ENCODE results near the gene RELN.

RELN gene

DNA sequence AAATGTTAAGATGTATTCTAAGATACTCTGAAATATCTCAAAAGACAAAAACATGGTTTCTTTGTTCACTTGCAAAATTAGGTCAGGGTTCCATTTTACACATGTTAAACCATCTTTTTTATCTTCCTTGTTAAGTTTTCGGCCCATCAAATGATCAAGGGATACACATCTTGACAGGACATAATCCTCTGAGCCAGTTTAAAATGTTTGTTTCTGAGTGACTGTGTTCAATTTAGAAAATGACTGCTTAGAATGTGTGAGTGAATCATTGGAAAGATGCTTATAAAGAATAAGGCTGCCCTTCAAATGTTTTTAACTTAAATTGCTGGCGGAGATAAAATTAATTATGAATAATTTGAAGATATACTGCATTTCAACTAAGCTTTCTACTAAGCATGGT, 447.5 kb downstream of the RELN start:
- H3K4me1 Mint-ChIP-seq (ENCODE audit: low read depth in 2 of 2), result no peaks in the 10 kb centered on the region
- no peak for DNase-seq
- H3K27me3 Mint-ChIP-seq, result peaks cover 31% of the 10 kb centered on the region in 2 donors
- ATAC-seq (replicated peaks), result no peak
- no peak overlapping the region for H3K27ac Mint-ChIP-seq
- H3K36me3 Mint-ChIP-seq (ENCODE audit: insufficient read depth), result no peaks in the 10 kb centered on the region
- H3K9me3 Mint-ChIP-seq, result no peaks in the 10 kb centered on the region
- H3K4me3 Mint-ChIP-seq, result no peak overlapping the region

DNA sequence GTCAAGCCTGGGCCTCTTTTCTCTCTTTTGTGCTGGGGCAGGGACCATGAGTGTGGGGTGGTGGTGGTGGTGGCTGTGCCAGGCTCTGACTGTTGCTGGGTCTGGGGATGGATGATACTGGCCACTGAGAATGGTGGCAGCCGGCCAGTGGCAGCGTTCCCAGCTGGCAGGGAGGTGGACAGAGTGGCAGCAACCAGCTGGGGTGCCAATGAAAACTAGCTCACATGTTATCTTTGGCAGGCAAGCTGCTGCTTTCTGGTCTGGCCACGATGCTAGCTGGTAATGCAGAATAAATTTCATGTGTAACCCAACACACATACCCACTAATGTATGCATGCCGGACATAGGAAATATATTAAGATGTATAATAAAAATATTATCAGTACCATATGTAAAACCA, 448.4 kb downstream of the RELN start:
- no peak overlapping the region for H3K4me3 Mint-ChIP-seq
- peaks cover 3% of the 10 kb centered on the region for H3K36me3 Mint-ChIP-seq (ENCODE audit: insufficient read depth)
- no peak for DNase-seq
- no peaks in the 10 kb centered on the region for H3K9me3 Mint-ChIP-seq
- no peaks in the 10 kb centered on the region for H3K4me1 Mint-ChIP-seq (ENCODE audit: low read depth in 2 of 2)
- peaks cover 28 to 36% of the 10 kb centered on the region in 2 donors for H3K27me3 Mint-ChIP-seq
- no peak overlapping the region for H3K27ac Mint-ChIP-seq
- no peak for ATAC-seq (replicated peaks)

DNA sequence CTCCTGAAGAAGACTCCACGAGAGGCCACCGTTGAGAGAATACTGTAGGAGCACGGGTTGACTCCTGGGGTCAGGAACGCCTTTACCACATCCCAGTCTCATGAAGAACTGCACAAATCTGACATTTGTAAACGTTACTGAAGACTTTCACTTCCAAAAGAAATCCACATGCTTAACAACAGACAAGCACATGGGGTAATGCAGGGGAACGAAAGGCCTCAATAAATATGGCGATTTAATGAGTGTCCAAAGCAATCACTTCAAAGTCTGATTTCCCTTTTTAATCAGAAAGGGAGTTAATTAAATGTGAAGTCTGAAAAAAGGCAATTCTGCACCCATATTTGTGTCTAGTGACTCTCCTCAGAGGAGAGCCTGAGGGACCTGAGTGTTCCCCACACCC, 449.1 kb downstream of the RELN start:
- no peak overlapping the region for H3K4me3 Mint-ChIP-seq
- DNase-seq (no peak), ATAC-seq (replicated peaks) (no peak)
- no peaks in the 10 kb centered on the region for H3K4me1 Mint-ChIP-seq (ENCODE audit: low read depth in 2 of 2)
- H3K27me3 Mint-ChIP-seq, result peaks cover 21 to 29% of the 10 kb centered on the region in 2 donors
- H3K27ac Mint-ChIP-seq, result no peak overlapping the region
- H3K9me3 Mint-ChIP-seq, result no peaks in the 10 kb centered on the region
- peaks cover 3% of the 10 kb centered on the region for H3K36me3 Mint-ChIP-seq (ENCODE audit: insufficient read depth)

DNA sequence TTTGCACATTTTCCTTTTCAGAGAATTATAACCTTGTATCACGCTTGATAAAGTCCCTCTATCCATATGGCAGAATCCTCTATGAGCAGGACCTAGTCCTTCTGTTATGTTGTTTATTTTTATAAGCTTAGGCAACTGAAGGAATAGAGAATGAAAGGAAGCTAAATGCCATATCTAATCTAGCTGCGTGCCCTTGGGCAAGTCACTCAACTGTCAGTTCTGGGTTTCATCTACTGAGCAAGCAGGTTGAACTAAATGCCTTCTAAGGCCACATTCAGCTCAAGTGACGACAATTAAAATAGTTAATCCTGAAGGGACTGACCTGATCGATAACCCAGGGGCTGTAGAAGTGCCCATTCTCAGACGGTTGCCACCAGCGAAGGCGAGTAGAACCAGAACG, 449.6 kb downstream of the RELN start:
- Mint-ChIP-seq H3K9me3 (no peaks in the 10 kb centered on the region), H3K36me3 (ENCODE audit: insufficient read depth) (peaks cover 3% of the 10 kb centered on the region), H3K4me1 (ENCODE audit: low read depth in 2 of 2) (no peaks in the 10 kb centered on the region), H3K27ac (no peak overlapping the region), H3K27me3 (peaks cover 17 to 24% of the 10 kb centered on the region in 2 donors), H3K4me3 (no peak overlapping the region)
- no peak for DNase-seq
- no peak for ATAC-seq (replicated peaks)

DNA sequence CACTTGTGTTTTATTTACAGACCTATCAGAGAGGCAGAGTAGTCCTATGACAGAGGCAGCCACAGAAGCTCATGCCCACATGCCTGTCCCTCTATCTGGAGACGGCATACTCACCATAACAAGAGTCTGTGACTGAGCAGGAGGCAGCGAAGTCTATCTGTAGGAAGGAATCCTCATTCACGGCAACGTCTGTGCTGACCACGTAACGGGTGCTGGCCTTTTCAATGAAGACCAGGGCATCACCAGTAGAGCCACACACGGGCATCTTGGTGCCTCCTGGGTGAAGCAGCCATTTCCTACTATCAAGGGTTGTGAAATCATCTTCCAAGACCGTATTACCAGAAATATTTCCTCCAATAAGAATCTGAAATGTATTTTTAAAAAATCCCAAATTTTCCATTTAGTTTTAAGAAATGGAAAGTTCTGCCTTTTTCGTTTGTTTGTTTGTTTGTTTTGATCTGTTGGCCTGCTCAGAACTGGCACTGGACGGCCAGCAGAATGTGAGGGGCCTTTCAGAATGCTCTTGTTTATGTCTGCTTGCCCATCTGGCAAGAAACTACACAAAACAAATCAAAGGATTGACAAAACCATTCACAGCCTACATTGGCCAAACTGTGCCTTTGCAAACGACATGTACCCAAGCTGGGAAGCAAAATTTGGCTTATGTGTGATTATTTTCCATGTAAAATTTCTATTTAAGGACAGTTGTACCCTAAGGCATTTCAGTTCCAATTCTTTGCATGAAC, 450.3 kb downstream of the RELN start:
- ATAC-seq (replicated peaks) (no peak), DNase-seq (no peak)
- peaks cover 17 to 24% of the 10 kb centered on the region in 2 donors for H3K27me3 Mint-ChIP-seq
- H3K4me3 Mint-ChIP-seq, result no peak overlapping the region
- no peaks in the 10 kb centered on the region for H3K4me1 Mint-ChIP-seq (ENCODE audit: low read depth in 2 of 2)
- no peak overlapping the region for H3K27ac Mint-ChIP-seq
- no peaks in the 10 kb centered on the region for H3K9me3 Mint-ChIP-seq
- peaks cover 3% of the 10 kb centered on the region for H3K36me3 Mint-ChIP-seq (ENCODE audit: insufficient read depth)

DNA sequence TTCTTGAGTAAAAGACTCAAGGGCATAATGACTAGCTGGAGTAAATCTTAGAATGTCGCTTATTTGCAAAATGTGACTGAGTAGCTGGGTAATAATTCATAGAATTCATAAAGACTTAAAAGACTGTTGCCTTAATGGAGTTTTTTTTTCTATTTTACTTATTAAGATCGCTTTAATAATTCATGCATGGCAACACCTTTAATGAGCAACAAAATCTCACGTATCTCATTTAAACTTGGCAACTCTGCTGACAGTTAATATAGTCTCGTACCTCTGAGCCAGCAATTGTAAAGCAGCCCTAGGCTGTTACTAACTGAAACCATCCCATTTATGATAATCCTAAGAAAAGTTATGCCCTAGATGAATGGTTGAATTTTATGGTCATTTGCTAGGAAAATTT, 455.7 kb downstream of the RELN start:
- ATAC-seq (replicated peaks), result no peak
- Mint-ChIP-seq H3K27me3 (peaks cover 17 to 39% of the 10 kb centered on the region in 2 donors), H3K4me3 (no peak overlapping the region), H3K36me3 (ENCODE audit: insufficient read depth) (peaks cover 3% of the 10 kb centered on the region), H3K4me1 (ENCODE audit: low read depth in 2 of 2) (no peaks in the 10 kb centered on the region), H3K27ac (no peak overlapping the region), H3K9me3 (no peaks in the 10 kb centered on the region)
- DNase-seq, result no peak

DNA sequence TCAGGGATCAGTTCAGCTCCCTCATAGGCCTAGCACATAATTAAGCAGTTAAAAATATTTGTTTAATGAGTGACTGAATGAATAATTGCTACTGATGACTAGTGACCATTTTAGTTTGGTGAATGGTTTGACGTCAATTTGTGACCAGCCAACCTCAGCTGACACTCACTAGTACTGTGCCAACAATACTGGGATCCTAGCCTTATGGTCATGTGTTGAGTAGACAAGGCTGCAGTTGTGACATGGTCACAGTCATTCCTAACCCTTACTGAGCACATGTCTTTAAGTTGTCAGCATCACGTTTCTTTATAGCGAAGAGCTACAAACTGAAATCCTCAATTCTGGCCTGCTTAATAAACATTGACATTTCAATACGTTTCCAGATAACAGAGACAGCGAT, 456.5 kb downstream of the RELN start:
- H3K27me3 Mint-ChIP-seq, result peaks cover 18 to 36% of the 10 kb centered on the region in 2 donors
- ATAC-seq (replicated peaks) (no peak), DNase-seq (no peak)
- H3K36me3 Mint-ChIP-seq (ENCODE audit: insufficient read depth), result peaks cover 3% of the 10 kb centered on the region
- H3K9me3 Mint-ChIP-seq, result no peaks in the 10 kb centered on the region
- no peak overlapping the region for H3K4me3 Mint-ChIP-seq
- H3K27ac Mint-ChIP-seq, result no peak overlapping the region
- no peaks in the 10 kb centered on the region for H3K4me1 Mint-ChIP-seq (ENCODE audit: low read depth in 2 of 2)

DNA sequence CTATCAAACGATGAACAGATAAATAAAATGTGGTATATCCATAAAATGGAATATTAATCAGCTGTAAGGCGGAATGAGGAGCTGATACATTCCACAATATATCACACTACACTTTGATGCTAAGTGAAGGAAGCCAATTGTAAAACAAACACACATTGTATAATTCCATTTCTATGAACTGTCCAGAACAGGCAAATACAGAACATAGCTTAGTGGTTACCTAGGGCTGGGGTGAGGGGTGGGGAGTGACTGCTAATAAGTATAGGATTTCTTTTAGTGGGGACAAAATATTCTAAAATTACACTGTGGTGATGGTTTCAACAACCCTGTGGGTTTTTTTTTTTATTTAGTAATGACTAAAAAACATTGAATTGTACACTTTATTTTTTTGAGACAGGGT, 461.3 kb downstream of the RELN start:
- Mint-ChIP-seq H3K27me3 (peaks cover 34 to 39% of the 10 kb centered on the region in 2 donors), H3K27ac (no peak overlapping the region), H3K36me3 (ENCODE audit: insufficient read depth) (no peaks in the 10 kb centered on the region), H3K4me3 (no peak overlapping the region), H3K4me1 (ENCODE audit: low read depth in 2 of 2) (no peaks in the 10 kb centered on the region), H3K9me3 (no peaks in the 10 kb centered on the region)
- DNase-seq (no peak), ATAC-seq (replicated peaks) (no peak)

DNA sequence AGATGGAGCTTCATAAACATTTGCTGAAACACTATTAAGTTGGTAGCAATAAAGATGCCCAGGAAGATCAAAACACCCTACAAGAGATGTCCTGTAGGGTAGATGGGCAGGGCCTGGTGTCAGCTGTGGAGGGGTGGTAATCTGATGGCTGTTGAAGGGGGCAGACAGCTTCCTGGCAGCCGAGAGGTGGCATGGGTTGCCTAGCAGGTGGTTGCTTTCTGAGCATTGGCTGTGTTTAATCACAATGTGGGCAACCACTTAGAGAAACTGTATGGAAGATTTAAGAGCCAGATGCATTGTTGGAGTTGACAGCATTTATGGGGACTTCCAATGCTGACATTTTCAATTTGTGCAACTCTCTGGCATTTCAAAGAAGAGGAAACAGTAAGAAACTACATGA, 463.5 kb downstream of the RELN start:
- no peaks in the 10 kb centered on the region for H3K9me3 Mint-ChIP-seq
- no peak for ATAC-seq (replicated peaks)
- peaks cover 27 to 31% of the 10 kb centered on the region in 2 donors for H3K27me3 Mint-ChIP-seq
- H3K4me1 Mint-ChIP-seq (ENCODE audit: low read depth in 2 of 2), result no peaks in the 10 kb centered on the region
- no peak overlapping the region for H3K4me3 Mint-ChIP-seq
- H3K27ac Mint-ChIP-seq, result no peak overlapping the region
- no peak for DNase-seq
- no peaks in the 10 kb centered on the region for H3K36me3 Mint-ChIP-seq (ENCODE audit: insufficient read depth)

DNA sequence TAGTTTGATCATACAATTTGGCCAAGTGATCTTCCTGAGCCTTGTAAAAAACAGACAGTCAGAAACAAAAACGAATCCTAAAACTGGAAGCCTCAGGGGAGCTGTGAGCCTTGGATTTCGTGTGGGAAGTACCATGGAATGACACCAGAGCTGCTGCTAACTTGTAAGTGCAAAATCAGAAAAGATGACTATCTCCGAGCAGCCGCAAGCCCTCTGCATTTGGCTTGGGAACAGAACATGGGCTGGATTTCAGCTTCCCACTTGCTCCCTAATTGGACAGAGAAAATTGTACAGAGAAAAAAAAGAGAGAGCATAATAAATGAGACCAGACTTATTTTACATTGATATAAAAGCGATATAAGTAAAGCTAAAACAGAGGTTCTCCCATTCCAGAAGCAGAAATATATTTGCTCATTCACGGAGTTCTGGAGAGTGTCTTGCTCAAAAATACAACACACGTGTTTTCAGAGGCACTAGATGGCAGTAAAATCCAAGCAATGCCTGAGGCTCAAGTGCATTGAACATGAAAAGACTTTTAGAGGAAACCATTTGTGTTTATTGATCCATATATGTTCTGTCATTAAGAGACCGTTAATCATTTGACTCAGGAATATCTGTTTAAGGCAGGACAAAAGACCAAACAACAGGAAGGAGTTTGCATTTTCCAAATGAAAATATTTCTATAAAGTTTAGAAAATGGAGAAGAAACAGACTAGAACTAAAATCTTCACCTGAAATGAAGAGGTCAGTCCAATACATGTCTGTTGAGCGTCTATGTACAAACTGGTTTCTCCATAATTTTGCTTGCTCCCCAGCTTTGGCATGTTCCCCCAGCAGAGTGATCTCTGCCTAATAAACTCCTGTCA, 465.2 kb downstream of the RELN start:
- H3K36me3 Mint-ChIP-seq (ENCODE audit: insufficient read depth), result no peaks in the 10 kb centered on the region
- H3K27ac Mint-ChIP-seq, result no peak overlapping the region
- no peak for DNase-seq

DNA sequence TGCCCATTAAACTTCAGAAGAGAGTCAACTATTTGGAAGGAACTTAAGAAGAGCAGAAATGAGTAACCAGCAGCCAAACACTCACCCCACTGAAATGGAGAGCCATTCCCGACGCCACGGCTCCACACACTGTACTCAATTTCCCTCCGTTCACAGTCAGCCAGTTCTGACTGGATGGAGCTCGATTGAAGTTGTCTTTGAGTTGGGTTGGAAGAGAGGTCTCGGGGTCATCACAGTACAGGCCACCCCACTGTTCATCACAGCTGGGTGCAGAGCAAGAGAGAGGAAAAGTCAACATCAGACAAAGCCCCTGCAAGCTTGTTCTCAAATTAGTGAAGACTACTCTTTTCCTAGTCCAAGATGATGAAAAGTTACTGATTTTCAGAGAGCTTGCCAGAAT, 467.5 kb downstream of the RELN start:
- H3K36me3 Mint-ChIP-seq (ENCODE audit: insufficient read depth), result no peaks in the 10 kb centered on the region
- H3K27ac Mint-ChIP-seq, result no peak overlapping the region
- H3K4me1 Mint-ChIP-seq (ENCODE audit: low read depth in 2 of 2), result no peaks in the 10 kb centered on the region
- no peak overlapping the region for H3K4me3 Mint-ChIP-seq
- DNase-seq, result no peak
- H3K9me3 Mint-ChIP-seq, result no peaks in the 10 kb centered on the region
- peaks cover 6 to 13% of the 10 kb centered on the region in 2 donors for H3K27me3 Mint-ChIP-seq
- no peak for ATAC-seq (replicated peaks)

More for the DNA sequence above, 465.2 kb downstream of the RELN start:
- H3K4me3 Mint-ChIP-seq, result no peak overlapping the region
- H3K27me3 Mint-ChIP-seq, result peaks cover 18 to 20% of the 10 kb centered on the region in 2 donors
- no peak for ATAC-seq (replicated peaks)
- no peaks in the 10 kb centered on the region for H3K9me3 Mint-ChIP-seq
- no peaks in the 10 kb centered on the region for H3K4me1 Mint-ChIP-seq (ENCODE audit: low read depth in 2 of 2)

DNA sequence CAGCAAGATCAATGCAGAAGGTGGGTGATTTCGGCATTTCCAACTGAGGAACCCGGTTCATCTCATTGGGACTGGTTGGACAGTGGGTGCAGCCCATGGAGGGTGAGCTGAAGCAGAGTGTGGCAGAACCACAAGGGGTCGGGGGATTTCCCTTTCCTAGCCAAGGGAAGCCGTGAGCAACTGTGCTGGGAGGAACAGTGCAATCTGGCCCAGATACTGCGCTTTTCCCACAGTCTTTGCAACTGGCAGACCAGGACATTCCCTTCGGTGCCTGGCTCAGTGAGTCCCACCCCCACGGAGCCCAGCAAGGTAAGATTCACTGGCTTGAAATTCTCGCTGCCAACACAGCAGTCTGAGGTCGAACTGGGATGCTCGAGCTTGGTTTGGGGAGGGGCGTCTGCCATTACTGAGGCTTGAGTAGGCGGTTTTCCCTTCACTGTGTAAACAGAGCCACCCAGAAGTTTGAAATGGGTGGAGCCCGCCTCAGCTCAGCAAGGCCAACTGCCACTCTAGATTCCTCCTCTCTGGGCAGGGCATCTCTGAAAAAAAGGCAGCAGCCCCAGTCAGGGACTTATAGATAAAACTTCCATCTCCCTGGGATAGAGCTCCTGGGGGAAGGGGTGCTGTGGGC, 484.8 kb downstream of the RELN start:
- Mint-ChIP-seq H3K9me3 (no peaks in the 10 kb centered on the region), H3K4me3 (no peak overlapping the region), H3K27ac (no peak overlapping the region), H3K27me3 (peaks cover 37 to 47% of the 10 kb centered on the region in 2 donors), H3K4me1 (ENCODE audit: low read depth in 2 of 2) (no peaks in the 10 kb centered on the region), H3K36me3 (ENCODE audit: insufficient read depth) (no peaks in the 10 kb centered on the region)
- DNase-seq, result no peak
- no peak for ATAC-seq (replicated peaks)

DNA sequence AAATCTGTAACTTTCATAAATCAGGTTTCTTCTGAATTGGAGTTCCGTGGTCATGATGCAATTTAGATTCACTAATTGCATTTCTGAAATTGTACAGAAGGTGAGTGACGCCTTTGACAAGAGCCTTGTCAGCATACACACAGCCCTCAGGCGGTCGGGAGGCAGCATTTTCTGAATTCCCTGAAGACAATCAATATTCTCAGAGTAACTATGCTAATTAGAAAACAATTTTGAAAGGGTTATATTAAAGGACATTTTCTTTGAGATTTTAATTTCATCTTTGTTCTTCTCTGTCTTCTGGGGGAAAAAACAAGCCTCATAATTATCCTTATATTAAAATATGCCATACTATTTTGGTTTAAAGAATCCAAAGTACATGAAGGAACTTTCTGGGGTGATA, 488.3 kb downstream of the RELN start:
- H3K9me3 Mint-ChIP-seq, result no peaks in the 10 kb centered on the region
- H3K4me3 Mint-ChIP-seq, result no peak overlapping the region
- ATAC-seq (replicated peaks) (no peak), DNase-seq (no peak)
- peaks cover 20 to 21% of the 10 kb centered on the region in 2 donors for H3K27me3 Mint-ChIP-seq
- H3K36me3 Mint-ChIP-seq (ENCODE audit: insufficient read depth), result no peaks in the 10 kb centered on the region
- no peaks in the 10 kb centered on the region for H3K4me1 Mint-ChIP-seq (ENCODE audit: low read depth in 2 of 2)
- no peak overlapping the region for H3K27ac Mint-ChIP-seq
